Measurements from ENCODE around the gene OR2T3. TPM values are rescaled to one million over a fixed set of nuclear protein-coding genes. Genes with fewer than 3 reads are reported as not detected.
"Not testable (repeated sequence)": the region's sequence is repeated elsewhere in the genome, so short reads cannot be mapped to it uniquely, and the experiment has no call there.

The OR2T3 gene
- total and polyA plus RNA-seq, 4 experiments from 2014 or later, result not detected

- H3K27me3 ChIP-seq (ENCODE audit: insufficient read depth, low read length); H3K4me3 ChIP-seq (ENCODE audit: low read length in 2 of 2); H3K27ac Mint-ChIP-seq; H3K27ac ChIP-seq (ENCODE audit: low read depth, low read length); H3K36me3 ChIP-seq (ENCODE audit: insufficient read depth, low read length); CTCF ChIA-PET (ENCODE audit: partially characterized antibody); H3K27me3 Mint-ChIP-seq; H3K4me1 ChIP-seq (ENCODE audit: insufficient read depth, low read length); H3K4me3 Mint-ChIP-seq; DNase-seq; intact Hi-C loops (cut with micrococcal nuclease); H3K36me3 Mint-ChIP-seq; H3K4me1 Mint-ChIP-seq; POLR2A ChIA-PET (ENCODE audit: partially characterized antibody); H3K9me3 ChIP-seq (ENCODE audit: control insufficient read depth in 1 of 2, low read length in 2 of 2): not testable (repeated sequence)
- H3K9me3 Mint-ChIP-seq, result peaks cover 0 to 24% (median 6%) of the 10 kb centered on the region in 8 donors
Observed at GRCh38 chr1:248472111-248472510, 1.0 kb upstream of the OR2T3 start.

- H3K4me1 ChIP-seq (ENCODE audit: insufficient read depth, low read length); POLR2A ChIA-PET (ENCODE audit: partially characterized antibody); H3K27ac ChIP-seq (ENCODE audit: low read depth, low read length); H3K9me3 ChIP-seq (ENCODE audit: control insufficient read depth in 1 of 2, low read length in 2 of 2); H3K4me1 Mint-ChIP-seq; H3K27me3 ChIP-seq (ENCODE audit: insufficient read depth, low read length); H3K36me3 Mint-ChIP-seq; H3K36me3 ChIP-seq (ENCODE audit: insufficient read depth, low read length); H3K9me3 Mint-ChIP-seq; H3K4me3 ChIP-seq (ENCODE audit: low read length in 2 of 2); intact Hi-C loops (cut with micrococcal nuclease); CTCF ChIA-PET (ENCODE audit: partially characterized antibody); H3K27me3 Mint-ChIP-seq; DNase-seq; H3K27ac Mint-ChIP-seq; H3K4me3 Mint-ChIP-seq: not testable (repeated sequence)
Observed at GRCh38 chr1:248475660-248476059, 2.5 kb downstream of the OR2T3 start.

DNA sequence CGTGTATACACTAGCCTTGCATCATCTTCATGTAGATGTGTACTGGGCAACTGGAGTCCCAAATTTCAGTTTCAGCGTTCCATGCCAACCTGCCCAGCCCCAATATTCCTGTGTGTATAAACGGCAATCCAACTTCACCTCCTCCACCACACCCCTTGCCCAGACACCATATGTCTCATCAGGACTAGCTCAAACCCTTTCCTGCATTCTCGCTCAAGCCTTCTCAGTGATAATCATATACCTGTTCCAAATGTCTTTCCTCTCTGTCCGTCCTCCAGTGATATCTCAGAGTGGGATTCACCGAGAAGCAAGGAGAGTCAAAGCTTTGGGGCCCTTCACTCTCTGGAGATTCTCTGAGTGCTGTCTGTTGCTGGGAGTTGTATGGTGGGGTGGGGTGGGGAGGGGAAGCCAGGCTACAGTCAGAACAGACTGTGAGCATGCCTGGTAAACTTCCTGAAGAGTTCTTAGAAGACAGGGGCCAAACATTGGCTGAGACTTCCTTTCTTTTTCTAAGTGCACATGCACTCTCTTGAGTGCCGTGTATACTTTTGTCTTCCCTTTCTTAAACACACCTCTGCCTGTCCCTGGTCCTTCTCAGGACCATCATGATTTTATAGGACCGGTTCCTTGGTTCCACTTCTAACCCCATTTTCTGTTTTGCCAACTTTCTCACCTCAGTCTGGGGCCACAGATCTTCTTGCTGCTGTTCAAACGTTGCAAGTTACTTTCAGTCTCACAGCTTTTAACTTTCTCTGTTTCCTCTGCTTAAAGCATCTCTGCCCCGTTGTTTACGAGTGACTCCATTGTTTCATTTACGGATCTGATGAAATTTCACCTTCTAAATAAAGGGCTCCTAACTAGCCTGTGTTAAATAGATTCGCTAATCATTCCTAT lies 8.8 kb downstream of the OR2T3 start:
- peak overlapping the region; percentile 85 to 96 (median 92) for H3K4me3 Mint-ChIP-seq
- POLR2A ChIA-PET (ENCODE audit: partially characterized antibody); H3K4me1 ChIP-seq (ENCODE audit: insufficient read depth, low read length); CTCF ChIA-PET (ENCODE audit: partially characterized antibody); intact Hi-C loops (cut with micrococcal nuclease); H3K36me3 ChIP-seq (ENCODE audit: insufficient read depth, low read length); H3K27me3 Mint-ChIP-seq; H3K9me3 Mint-ChIP-seq; H3K27me3 ChIP-seq (ENCODE audit: insufficient read depth, low read length); H3K9me3 ChIP-seq (ENCODE audit: control insufficient read depth in 1 of 2, low read length in 2 of 2); H3K4me3 ChIP-seq (ENCODE audit: low read length in 2 of 2); H3K36me3 Mint-ChIP-seq: not testable (repeated sequence)
- peak overlapping the region; percentile 35 for H3K27ac ChIP-seq (ENCODE audit: low read depth, low read length)
- H3K27ac Mint-ChIP-seq, result peak overlapping the region; percentile 85 to 97 (median 93)
- peaks cover 4 to 19% (median 8%) of the 10 kb centered on the region in 4 donors for H3K4me1 Mint-ChIP-seq
- DNase-seq, result peak in 4 of 5 donors; percentile 23 to 55 (median 46)

- H3K27ac ChIP-seq (ENCODE audit: low read depth, low read length); H3K4me1 Mint-ChIP-seq; H3K27me3 Mint-ChIP-seq; H3K27ac Mint-ChIP-seq; H3K36me3 ChIP-seq (ENCODE audit: insufficient read depth, low read length); DNase-seq; H3K4me3 ChIP-seq (ENCODE audit: low read length in 2 of 2); H3K27me3 ChIP-seq (ENCODE audit: insufficient read depth, low read length); CTCF ChIA-PET (ENCODE audit: partially characterized antibody); H3K4me1 ChIP-seq (ENCODE audit: insufficient read depth, low read length); H3K9me3 Mint-ChIP-seq; H3K4me3 Mint-ChIP-seq; intact Hi-C loops (cut with micrococcal nuclease); H3K9me3 ChIP-seq (ENCODE audit: control insufficient read depth in 1 of 2, low read length in 2 of 2); H3K36me3 Mint-ChIP-seq; POLR2A ChIA-PET (ENCODE audit: partially characterized antibody): not testable (repeated sequence)
Observed at GRCh38 chr1:248488289-248488688, 15.1 kb downstream of the OR2T3 start, which contains the start of gene OR2T5. TSS of gene OR2T5 (plus strand) at chr1:248488589. CDS start at chr1:248488589, 0 bp downstream.

DNA sequence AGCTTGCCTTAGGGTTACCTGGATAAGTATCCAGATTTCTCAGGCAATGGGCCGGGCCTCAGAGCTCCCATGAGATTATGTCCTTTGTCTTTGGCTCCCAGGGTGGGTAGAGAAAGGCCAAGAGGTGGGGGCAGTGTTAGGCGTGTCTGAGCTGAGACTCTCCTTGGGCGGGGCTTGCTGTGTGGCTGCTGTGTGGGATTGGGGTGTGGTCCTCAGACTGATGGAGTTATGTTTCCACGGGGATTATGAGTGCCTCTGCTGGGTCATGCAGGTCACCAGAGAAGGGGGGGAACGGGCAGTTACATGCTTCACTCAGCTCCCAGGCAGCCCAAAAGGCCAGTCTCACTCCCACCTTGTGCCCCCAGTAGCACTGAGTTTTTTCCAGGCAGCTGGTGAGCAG lies 23.5 kb downstream of the OR2T3 start:
- H3K27ac ChIP-seq (ENCODE audit: low read depth, low read length); H3K27ac Mint-ChIP-seq; H3K4me1 ChIP-seq (ENCODE audit: insufficient read depth, low read length); H3K4me3 Mint-ChIP-seq; H3K4me3 ChIP-seq (ENCODE audit: low read length in 2 of 2); CTCF ChIA-PET (ENCODE audit: partially characterized antibody); H3K4me1 Mint-ChIP-seq; H3K27me3 ChIP-seq (ENCODE audit: insufficient read depth, low read length); H3K36me3 Mint-ChIP-seq; H3K9me3 ChIP-seq (ENCODE audit: control insufficient read depth in 1 of 2, low read length in 2 of 2); H3K9me3 Mint-ChIP-seq; DNase-seq; POLR2A ChIA-PET (ENCODE audit: partially characterized antibody); H3K36me3 ChIP-seq (ENCODE audit: insufficient read depth, low read length); H3K27me3 Mint-ChIP-seq; intact Hi-C loops (cut with micrococcal nuclease): not testable (repeated sequence)

GRCh38 chr1:248500305-248501035 lies 27.3 kb downstream of the OR2T3 start:
- H3K4me3 ChIP-seq (ENCODE audit: low read length in 2 of 2); H3K36me3 Mint-ChIP-seq; H3K27me3 Mint-ChIP-seq; H3K27ac Mint-ChIP-seq; DNase-seq; H3K4me1 Mint-ChIP-seq; H3K4me1 ChIP-seq (ENCODE audit: insufficient read depth, low read length); H3K36me3 ChIP-seq (ENCODE audit: insufficient read depth, low read length); H3K9me3 Mint-ChIP-seq; POLR2A ChIA-PET (ENCODE audit: partially characterized antibody); H3K27me3 ChIP-seq (ENCODE audit: insufficient read depth, low read length); H3K9me3 ChIP-seq (ENCODE audit: control insufficient read depth in 1 of 2, low read length in 2 of 2); H3K27ac ChIP-seq (ENCODE audit: low read depth, low read length); CTCF ChIA-PET (ENCODE audit: partially characterized antibody); intact Hi-C loops (cut with micrococcal nuclease); H3K4me3 Mint-ChIP-seq: not testable (repeated sequence)

- POLR2A ChIA-PET (ENCODE audit: partially characterized antibody); intact Hi-C loops (cut with micrococcal nuclease); CTCF ChIA-PET (ENCODE audit: partially characterized antibody); H3K4me1 ChIP-seq (ENCODE audit: insufficient read depth, low read length); H3K9me3 ChIP-seq (ENCODE audit: control insufficient read depth in 1 of 2, low read length in 2 of 2); H3K27ac Mint-ChIP-seq; H3K27ac ChIP-seq (ENCODE audit: low read depth, low read length); H3K36me3 Mint-ChIP-seq; H3K27me3 ChIP-seq (ENCODE audit: insufficient read depth, low read length); H3K9me3 Mint-ChIP-seq; H3K36me3 ChIP-seq (ENCODE audit: insufficient read depth, low read length); H3K4me3 ChIP-seq (ENCODE audit: low read length in 2 of 2); H3K4me1 Mint-ChIP-seq; H3K27me3 Mint-ChIP-seq; DNase-seq; H3K4me3 Mint-ChIP-seq: not testable (repeated sequence)
Observed at GRCh38 chr1:248507773-248508172, 34.6 kb downstream of the OR2T3 start, which contains the start of gene OR2G6. TSS of gene OR2G6 (plus strand) at chr1:248508073. CDS start at chr1:248521647, 13,574 bp downstream.
